GM12891 (cell line): ENCODE data around the gene NAT8L.

Experiments
- POLR2A ChIP-seq: IDR thresholded peaks from 2 replicates; pipeline ENCODE4 v1.6.1; 2011; ENCODE audit warnings: low read depth, low read length, control low read depth
- TAF1 ChIP-seq: IDR thresholded peaks from 2 replicates; pipeline ENCODE4 v1.6.1; 2011; ENCODE audit warnings: low read depth, low read length, control low read depth

GRCh38 chr4:2093265-2093664 is 34.1 kb downstream of the NAT8L start:
- TF ChIP-seq POLR2A (no peak), TAF1 (no peak)
